Fibroblast of gingiva (primary cell): ENCODE results near the gene SPINT1.
A peak's percentile ranks its signal among the peaks of the same experiment; 100 is the strongest.

Source experiments
- DNase-seq: peaks from one replicate; pipeline ENCODE4 v3.0.0-alpha.2; 2011; ENCODE audit warnings: low read depth

The SPINT1 gene

DNA sequence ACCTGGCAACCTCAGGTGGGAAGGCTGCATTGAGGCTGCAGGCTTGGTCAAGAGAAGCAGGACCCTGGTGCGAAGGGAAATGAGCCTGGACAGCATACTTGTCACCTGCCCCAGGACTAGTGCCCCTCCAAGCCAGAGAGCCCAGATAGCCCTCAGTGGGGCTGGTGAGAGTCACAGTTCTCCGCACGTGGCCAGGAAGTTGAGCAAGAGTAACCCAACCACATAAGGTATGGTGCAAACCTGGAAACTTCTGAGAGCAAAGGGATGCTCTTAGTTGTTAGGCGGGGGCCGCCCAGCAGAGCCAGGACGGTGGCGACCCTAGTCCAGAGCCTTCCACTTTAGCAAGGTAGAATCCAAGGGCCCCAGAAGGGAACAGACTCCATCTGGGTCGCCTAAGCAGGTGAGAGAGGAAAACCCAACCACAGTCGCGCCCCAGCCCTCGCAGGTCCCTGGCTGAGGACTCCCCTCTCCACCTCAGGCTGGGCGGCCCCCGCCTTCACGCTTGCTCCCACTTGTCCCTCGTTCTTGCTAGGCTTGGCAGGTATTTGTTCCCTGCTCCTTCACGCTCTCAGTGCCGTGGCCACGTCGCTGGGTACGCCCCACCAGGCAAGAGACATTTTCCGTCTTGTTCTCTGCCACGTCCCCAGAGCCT lies 49.3 kb downstream of the SPINT1 start:
- DNase-seq, result no peak

DNA sequence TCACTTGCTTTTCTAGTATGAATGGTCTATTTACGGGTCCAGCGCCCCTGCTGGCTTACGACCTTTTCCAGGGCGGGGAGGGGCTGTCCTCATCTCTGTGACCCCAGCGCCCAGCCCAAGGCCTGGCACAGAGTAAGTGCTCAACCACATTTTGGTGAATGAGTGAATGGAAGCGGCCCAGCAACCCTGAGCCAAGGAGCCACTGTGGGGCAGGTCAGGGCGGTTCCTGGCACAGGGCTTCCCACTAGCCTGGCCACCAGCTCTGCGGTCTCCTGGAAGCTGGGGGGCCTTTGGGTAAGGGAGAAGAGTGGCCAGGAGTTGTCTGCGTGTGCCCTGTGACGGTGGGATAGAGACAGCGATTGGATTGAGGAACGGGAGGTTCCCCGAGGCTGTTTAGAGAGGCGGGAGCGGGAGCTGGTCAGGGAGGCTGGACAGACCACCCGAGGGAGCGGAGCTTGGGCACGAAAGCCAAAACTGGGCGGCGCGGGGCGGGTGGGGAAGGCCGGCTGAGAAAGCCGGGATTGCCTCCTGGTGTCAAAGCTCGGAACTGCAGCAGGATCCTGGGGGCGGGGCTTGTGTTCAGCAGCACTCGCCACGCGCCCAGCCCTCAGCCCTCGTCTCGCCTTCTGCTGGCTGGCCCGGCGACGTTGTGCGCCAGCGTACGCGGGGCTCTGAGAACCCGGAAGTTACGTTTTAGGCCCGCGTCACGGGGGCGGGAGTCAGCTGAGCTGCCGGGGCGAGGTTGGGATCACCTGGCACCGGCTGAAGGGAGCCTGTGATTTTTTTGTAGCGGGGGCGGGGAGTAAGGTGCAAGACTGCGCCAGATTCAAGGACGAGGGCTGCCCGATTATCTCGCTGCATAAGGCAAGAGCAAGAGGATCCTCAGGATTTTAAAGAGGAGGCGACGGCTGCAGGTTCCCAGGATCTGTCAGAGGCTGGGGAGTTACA lies 50.2 kb downstream of the SPINT1 start, which contains the start of gene VPS18:
TSS of gene VPS18 (plus strand) at position 718 of the 948 bp plus-strand sequence. CDS start 319 bp downstream, outside the sequence.
- peak; percentile 96 for DNase-seq

DNA sequence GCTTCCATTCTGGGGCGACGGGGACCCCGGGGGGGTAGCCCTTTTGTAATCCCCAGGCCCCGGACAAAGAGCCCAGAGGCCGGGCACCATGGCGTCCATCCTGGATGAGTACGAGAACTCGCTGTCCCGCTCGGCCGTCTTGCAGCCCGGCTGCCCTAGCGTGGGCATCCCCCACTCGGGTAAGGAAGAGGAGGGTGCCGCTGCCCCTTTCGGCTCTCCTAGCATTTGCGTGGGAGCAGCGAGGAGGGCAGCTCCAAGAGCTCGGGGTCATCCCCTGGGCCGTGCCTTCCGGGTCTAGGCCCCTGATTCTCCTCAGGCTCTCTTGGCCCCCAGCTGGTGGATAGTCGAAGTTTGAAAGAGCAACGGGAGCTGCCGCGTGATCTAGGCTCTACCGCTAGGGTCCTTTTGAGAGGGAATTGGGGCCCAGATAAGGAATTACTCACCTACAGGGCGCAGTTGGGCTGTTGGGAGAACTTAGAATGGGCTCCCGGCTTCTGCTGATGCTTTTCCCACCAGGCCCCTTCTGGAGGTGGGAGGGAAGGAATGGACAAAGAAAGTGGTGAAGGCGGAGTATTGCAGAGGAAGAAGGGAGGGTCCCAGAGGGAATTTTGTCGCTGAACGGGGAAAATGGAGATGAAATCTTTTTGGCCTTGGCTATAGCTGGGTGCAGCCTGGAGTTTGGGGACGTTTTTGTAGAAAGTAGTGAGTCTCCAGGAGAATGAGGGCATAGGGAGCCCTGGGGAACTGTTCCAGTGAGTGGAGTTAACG lies 51.0 kb downstream of the SPINT1 start:
- DNase-seq, result peak; percentile 65

DNA sequence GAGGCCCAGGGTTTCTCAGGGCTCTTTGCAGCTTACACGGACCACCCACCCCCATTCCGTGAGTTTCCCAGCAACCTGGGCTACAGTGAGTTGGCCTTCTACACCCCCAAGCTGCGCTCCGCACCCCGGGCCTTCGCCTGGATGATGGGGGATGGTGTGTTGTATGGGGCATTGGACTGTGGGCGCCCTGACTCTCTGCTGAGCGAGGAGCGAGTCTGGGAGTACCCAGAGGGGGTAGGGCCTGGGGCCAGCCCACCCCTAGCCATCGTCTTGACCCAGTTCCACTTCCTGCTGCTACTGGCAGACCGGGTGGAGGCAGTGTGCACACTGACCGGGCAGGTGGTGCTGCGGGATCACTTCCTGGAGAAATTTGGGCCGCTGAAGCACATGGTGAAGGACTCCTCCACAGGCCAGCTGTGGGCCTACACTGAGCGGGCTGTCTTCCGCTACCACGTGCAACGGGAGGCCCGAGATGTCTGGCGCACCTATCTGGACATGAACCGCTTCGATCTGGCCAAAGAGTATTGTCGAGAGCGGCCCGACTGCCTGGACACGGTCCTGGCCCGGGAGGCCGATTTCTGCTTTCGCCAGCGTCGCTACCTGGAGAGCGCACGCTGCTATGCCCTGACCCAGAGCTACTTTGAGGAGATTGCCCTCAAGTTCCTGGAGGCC lies 55.8 kb downstream of the SPINT1 start:
- DNase-seq, result no peak

DNA sequence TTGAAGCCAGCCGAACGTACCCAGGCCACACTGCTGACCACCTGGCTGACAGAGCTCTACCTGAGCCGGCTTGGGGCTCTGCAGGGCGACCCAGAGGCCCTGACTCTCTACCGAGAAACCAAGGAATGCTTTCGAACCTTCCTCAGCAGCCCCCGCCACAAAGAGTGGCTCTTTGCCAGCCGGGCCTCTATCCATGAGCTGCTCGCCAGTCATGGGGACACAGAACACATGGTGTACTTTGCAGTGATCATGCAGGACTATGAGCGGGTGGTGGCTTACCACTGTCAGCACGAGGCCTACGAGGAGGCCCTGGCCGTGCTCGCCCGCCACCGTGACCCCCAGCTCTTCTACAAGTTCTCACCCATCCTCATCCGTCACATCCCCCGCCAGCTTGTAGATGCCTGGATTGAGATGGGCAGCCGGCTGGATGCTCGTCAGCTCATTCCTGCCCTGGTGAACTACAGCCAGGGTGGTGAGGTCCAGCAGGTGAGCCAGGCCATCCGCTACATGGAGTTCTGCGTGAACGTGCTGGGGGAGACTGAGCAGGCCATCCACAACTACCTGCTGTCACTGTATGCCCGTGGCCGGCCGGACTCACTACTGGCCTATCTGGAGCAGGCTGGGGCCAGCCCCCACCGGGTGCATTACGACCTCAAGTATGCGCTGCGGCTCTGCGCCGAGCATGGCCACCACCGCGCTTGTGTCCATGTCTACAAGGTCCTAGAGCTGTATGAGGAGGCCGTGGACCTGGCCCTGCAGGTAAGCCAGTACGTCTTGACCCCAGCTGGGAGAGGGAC lies 56.6 kb downstream of the SPINT1 start:
- no peak for DNase-seq

DNA sequence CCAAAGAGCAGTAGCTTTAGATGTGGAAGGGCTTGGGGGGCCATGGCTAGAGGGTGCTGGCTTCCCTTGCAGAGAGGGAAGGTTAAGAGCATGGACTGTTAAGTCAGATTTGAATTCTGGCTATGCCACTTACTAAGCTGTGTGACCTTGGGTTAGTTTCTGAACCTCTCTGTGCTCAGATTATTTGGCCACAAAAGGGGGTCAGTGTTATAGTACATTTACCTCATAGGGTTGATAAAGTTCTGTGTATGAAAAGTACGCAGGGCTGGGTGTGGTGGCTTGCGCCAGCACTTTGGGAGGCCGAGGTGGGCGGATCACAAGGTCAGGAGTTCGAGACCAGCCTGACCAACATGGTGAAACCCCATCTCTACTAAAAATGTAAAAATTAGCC lies 57.2 kb downstream of the SPINT1 start:
- no peak for DNase-seq

DNA sequence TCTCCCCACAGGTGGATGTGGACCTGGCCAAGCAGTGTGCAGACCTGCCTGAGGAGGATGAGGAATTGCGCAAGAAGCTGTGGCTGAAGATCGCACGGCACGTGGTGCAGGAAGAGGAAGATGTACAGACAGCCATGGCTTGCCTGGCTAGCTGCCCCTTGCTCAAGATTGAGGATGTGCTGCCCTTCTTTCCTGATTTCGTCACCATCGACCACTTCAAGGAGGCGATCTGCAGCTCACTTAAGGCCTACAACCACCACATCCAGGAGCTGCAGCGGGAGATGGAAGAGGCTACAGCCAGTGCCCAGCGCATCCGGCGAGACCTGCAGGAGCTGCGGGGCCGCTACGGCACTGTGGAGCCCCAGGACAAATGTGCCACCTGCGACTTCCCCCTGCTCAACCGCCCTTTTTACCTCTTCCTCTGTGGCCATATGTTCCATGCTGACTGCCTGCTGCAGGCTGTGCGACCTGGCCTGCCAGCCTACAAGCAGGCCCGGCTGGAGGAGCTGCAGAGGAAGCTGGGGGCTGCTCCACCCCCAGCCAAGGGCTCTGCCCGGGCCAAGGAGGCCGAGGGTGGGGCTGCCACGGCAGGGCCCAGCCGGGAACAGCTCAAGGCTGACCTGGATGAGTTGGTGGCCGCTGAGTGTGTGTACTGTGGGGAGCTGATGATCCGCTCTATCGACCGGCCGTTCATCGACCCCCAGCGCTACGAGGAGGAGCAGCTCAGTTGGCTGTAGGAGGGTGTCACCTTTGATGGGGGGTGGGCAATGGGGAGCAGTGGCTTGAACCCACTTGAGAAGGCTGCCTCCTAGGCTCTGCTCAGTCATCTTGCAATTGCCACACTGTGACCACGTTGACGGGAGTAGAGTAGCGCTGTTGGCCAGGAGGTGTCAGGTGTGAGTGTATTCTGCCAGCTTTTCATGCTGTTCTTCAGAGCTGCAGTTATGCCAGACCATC lies 59.0 kb downstream of the SPINT1 start:
- DNase-seq, result peak; percentile 26

DNA sequence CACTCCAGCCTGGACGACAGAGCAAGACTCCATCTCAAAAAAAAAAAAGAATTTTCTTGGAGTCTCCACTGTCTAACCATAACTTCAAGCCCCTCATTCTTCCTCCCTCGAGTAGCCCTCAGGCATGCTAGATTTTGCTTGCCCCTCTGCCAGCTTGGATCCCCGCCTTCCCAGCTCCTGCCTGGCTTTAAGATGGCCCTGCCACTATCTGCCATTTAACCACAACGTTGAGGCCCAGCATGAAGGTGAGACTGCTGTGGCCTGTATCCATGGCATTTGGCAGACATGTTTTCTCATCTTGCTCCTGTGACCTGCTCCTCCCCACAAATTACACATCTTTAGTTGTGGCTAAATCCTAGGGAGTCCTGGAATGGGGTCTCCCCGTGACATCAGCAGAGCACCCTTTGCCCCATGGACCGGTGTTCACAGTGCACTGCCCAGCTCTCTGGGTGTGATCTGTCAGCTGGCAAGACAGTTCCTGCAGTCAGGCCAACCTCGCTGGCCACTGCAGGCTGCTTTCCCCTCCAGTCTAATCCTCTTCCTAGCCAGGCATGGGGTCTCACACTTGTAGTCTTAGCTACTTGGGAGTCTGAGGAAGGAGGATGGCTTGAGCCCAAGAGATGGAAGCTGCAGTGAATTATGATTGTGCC lies 60.8 kb downstream of the SPINT1 start:
- no peak for DNase-seq

DNA sequence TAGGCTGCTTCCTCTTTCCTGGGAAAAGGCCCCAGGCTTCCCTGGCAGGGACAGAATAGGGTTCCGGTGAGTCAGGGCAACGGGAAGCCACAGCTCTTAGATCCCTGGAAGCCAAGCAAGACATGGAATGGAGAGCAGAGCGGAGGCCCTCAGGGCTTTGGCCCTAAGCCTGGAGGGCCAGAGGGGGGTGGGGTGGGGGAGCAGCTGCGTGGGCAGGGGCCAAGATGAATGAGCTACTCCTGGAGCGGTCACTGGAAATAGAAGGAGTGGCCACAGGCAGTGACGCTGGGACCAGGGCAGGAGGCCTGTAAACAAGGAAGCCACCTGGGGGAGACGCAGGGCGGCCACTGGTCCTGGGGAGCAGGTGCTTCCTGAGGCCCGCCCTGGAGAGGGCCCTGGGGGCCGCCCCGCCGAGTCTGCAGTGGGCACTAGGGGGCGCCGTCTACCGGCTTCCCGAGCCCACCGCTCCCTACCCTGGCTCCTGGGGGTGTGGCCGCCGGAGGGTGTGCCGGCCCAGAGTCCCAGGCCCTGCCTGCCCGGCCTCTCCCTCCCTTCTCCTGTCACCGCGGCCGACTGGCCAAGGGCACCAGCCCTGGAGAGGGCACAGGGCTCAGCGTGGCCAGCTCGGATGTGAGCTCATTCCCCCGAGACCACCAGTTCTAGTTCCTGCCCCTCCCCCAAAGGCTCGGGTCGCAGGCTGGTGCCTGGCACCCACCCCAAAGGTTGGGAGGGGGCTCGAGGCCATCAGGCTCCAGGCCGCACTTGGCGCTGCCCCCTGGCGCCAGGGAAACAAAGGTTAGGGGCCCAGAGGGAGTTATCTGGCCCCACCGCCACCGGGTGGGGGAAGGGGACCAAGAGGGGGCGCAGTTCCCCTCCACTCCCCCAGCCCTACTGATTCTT lies 62.5 kb downstream of the SPINT1 start:
- peak; percentile 97 for DNase-seq

DNA sequence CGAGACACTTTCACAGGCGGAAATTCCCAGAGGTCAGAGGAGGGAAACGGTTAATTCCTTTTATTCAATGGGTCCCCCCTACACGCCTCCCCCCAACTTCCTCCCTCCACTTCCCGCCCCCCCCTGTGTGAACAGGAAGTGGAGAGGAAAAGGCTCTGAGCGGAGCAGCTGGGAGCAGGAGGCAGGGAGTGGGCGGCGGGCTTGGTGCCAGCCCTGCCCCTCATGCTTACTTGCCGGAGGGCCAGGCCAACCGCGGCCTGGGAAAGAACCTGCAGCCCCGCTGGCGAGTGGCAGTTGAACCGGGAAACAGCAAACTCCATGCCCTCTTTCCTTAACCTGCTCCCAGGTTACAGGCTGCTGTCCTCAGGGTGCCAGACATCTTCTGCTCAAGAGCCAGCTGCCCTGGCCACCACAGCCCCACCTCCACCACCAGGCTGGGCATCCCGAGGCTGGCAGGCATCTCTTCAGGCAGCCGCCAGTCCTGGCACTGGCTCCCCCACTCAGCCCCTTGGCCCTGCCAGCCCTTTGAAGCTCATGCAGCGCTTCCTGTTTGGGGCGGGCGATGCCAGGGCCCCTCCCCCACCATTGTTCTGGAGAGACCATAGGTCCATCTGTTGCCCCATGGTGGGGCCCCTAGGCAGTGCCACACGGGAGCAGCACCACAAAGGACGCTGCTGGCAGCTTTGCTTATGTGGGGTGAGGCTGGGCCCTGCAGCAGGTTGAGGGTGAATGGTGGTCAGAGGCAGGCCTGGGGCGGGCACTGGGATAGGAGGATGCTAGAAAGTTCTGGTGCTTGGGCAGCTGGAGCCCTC lies 63.3 kb downstream of the SPINT1 start:
- DNase-seq, result no peak
